NB4 (cell line): ENCODE measurements around the gene SPEF1.

Experiments used
- CTCF ChIP-seq: IDR thresholded peaks from one replicate; pipeline ENCODE4 v1.5.1; 2012; ENCODE audit warnings: low read depth, low read length
- MAX ChIP-seq: IDR thresholded peaks from 2 replicates; pipeline ENCODE4 v1.6.1; 2011; ENCODE audit warnings: low read depth, low read length
- POLR2A ChIP-seq: IDR thresholded peaks from 2 replicates; pipeline ENCODE4 v1.6.1; 2011; ENCODE audit warnings: mild to moderate bottlenecking; ENCODE audit not compliant: insufficient read length; ENCODE audit errors: extremely low read depth

GRCh38 chr20:3786665-3787323, 5.5 kb upstream of the SPEF1 start, which contains the start of gene CENPB:
- TF ChIP-seq CTCF (peak; percentile 52), POLR2A (peak; percentile 34), MAX (no peak)
